ENCODE measurements around the gene CASP3.
"Not testable (repeated sequence)": the region's sequence is repeated elsewhere in the genome, so short reads cannot be mapped to it uniquely, and the experiment has no call there.

Gene CASP3

GRCh38 chr4:184596044-184596616 lies 53.1 kb downstream of the CASP3 start:
- DNase-seq (ENCODE audit: low read depth): no peak

DNA sequence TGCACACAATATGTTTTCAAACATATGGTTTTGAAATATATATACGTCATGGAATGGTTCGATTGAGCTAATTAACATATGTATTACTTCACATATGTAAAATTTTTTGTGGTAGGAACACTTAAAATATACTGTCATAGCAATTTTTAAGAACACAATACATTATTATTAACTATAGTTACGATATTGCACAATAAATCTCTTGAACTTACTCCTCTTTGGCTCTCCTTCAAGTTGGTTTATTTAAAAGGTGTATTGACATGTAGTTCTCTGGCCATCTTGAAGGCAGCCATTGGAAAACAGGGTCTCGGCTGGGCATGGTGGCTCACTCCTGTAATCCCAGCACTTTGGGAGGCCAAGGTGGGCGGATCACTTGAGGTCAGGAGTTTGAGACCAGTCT lies 53.8 kb downstream of the CASP3 start:
- DNase-seq (ENCODE audit: low read depth): no peak

DNA sequence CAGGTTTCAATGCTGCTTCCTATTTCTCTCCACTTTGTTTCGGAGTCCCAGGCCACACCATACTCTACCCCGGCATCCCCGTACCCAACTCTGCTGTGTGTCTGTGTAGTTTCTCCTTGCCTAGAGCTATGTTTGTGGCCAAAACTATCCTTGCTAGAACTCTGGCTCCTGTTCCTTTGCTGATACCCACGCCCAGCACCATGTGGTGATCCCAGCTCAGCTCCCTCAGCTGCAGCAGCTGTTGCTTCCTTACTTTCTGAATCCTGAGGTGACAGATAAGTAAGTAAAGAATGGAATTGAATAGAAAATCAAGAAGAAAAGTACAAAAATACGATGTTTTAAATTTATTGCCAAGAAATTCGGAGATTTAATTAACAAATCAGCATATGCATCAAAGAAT lies 55.8 kb downstream of the CASP3 start:
- no peak for DNase-seq (ENCODE audit: low read depth)

DNA sequence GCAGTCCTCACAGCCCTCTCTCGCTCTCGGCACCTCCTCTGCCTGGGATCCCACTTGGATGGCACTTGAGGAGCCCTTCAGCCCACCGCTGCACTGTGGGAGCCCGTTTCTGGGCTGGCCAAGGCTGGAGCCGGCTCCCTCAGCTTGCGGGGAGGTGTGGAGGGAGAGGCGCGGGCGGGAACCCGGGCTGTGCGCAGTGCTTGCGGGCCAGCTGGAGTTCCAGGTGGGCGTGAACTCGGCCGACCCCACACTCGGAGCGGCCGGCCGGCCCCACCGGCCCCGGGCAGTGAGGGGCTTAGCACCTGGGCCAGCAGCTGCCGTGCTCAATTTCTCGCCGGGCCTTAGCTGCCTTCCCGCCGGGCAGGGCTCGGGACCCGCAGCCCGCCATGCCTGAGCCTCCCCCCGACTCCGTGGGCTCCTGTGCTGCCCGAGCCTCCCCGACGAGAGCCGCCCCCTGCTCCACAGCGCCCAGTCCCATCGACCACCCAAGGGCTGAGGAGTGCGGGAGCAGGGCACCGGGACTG lies 57.4 kb downstream of the CASP3 start:
- not testable (repeated sequence) for DNase-seq (ENCODE audit: low read depth)

DNA sequence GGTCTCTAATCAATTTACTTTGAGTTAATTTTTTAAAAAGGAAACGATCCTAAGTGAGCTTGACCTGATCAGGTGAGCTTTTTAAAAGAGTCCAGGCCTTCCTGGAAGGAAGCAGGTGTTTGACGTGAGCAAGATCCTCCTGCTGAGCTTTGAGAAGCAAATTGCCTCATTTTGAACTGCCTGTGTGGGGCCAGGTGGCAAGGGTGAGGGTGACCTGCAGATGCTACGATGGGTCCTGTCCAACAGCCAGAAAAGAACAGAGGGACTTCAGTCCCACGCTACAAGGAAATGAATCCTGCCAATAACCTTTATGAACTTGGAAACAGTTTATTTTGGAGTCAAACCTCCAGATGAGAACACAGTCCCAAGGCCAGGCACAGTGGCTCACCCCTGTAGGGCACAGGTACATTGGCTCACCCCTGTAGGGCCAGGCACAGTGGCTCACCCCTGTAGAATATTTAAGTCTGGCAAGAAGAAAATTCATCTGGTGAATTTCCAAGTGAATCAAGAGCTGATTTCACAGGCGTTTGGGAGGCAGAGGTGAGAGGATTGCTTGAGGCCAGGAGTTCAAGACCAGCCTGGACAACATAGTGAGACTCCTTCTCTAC lies 58.1 kb downstream of the CASP3 start:
- no peak for DNase-seq (ENCODE audit: low read depth)

DNA sequence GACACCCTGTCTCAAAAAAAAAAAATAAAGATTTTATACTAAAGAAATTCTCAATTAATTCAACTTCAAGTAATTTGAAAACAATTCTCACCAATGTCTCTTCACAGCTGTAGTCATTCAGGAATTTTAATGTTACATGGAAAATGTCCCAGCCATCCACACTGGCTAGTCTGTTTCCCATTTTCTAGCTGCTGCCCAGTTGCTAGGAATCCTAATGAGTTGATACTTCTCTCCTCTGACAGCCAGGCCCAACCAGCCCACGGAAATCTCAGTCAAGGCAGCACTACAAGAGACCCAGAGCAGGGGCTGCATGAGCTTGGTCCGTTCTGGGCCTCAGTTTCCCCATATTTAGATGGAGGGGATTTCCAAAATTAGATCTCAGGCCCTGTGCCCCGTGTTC lies 59.1 kb downstream of the CASP3 start:
- DNase-seq (ENCODE audit: low read depth): no peak

DNA sequence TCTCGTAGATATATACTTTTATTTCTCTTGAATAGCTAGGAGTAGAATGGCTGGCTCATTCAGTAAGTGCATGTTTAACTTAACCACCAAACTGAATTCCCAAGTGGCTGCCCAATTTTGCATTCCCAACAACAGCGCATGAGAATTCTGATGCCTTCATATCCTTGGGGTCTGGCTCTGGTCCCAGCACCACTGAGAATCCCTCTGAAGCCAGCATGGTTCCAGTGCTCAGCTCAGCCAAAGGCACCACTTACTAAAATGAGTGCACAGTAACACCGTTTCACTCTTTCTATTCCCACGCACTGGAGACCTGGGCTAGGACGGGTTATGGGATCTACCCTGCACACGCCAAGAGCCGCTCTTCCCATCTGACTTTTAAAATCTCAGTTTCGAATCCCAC lies 60.4 kb downstream of the CASP3 start:
- no peak for DNase-seq (ENCODE audit: low read depth)

GRCh38 chr4:184587701-184588100 lies 61.5 kb downstream of the CASP3 start:
- DNase-seq (ENCODE audit: low read depth): no peak

DNA sequence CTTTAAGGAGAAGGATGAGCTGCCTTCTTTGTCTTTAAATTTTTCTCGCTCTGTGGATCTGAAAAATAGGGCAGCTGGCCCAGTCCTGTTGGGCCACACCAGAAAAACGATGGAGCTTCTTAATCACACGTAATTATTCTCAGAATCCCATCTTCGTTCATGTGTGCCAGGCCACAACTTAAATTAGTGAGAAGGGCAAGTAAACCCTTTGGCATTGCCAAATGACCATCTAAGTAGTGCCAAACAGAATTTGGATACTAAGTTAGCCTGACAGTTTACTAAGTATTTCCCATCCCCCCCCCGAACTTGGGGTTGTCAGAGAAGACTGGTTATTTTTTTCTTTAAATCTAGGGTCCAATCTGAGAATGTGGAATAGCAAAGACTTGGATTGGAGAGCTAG lies 62.0 kb downstream of the CASP3 start:
- no peak for DNase-seq (ENCODE audit: low read depth)

GRCh38 chr4:184583738-184584502 lies 65.3 kb downstream of the CASP3 start:
- no peak for DNase-seq (ENCODE audit: low read depth)
